Activated CD4-positive, alpha-beta T cell treated with anti-CD3 and anti-CD28 coated beads, Interleukin-2, amount 10 ng/mL, durations not matched to agents 7 days and 5 days (primary cell): ENCODE measurements around the gene CNTNAP2. TPM values are rescaled to one million over a fixed set of nuclear protein-coding genes. Genes with fewer than 3 reads are reported as not detected.
"Not testable (repeated sequence)": the region's sequence is repeated elsewhere in the genome, so short reads cannot be mapped to it uniquely, and the experiment has no call there.

ENCODE experiments used
- CTCF ChIA-PET: fragments of 350-600 bp; sonication (Branson Sonifier 250); formaldehyde crosslinking; loops from one replicate; lab custom pipeline; 2021; ENCODE audit warnings: antibody characterized with exemption; lab: Charles Lee
- POLR2A ChIA-PET: fragments of 350-600 bp; sonication (Branson Sonifier 250); formaldehyde crosslinking; loops from one replicate; lab custom pipeline; 2021; ENCODE audit warnings: antibody characterized with exemption; lab: Charles Lee
- DNase-seq: peaks from one replicate; pipeline ENCODE4 v3.0.0-alpha.2; 2020
- H3K27ac Mint-ChIP-seq: one replicate; pipeline ENCODE4 v1.8.0; 2021; ENCODE audit warnings: mild to moderate bottlenecking, moderate library complexity, mixed read lengths
- H3K27me3 Mint-ChIP-seq: one replicate; pipeline ENCODE4 v1.8.0; 2021; ENCODE audit warnings: mixed read lengths
- H3K36me3 Mint-ChIP-seq: one replicate; pipeline ENCODE4 v1.8.0; 2021; ENCODE audit warnings: low read depth, mixed read lengths
- H3K4me1 Mint-ChIP-seq: one replicate; pipeline ENCODE4 v1.8.0; 2021; ENCODE audit warnings: mixed read lengths
- H3K4me3 Mint-ChIP-seq: one replicate; pipeline ENCODE4 v1.8.0; 2021; ENCODE audit warnings: mild to moderate bottlenecking, moderate library complexity, mixed read lengths
- H3K9me3 Mint-ChIP-seq: one replicate; pipeline ENCODE4 v1.8.0; 2021; ENCODE audit warnings: mixed read lengths
- total RNA-seq, 2 experiments: library from RNA; stranded (reverse); gene quantifications; one replicate each; pipeline ENCODE4 v1.2.3, GENCODE V29; 2021

Gene CNTNAP2
- total RNA-seq, 2 experiments from 2014 or later = not detected

- no peak overlapping the region for H3K4me3 Mint-ChIP-seq
- H3K27ac Mint-ChIP-seq = no peak overlapping the region
- ChIA-PET CTCF (no interaction called here), POLR2A (no interaction called here)
- no peaks in the 10 kb centered on the region for H3K9me3 Mint-ChIP-seq
- no peaks in the 10 kb centered on the region for H3K27me3 Mint-ChIP-seq
- no peak for DNase-seq
- H3K36me3 Mint-ChIP-seq = no peaks in the 10 kb centered on the region
- peaks cover 3% of the 10 kb centered on the region for H3K4me1 Mint-ChIP-seq
These were observed 2183.0 kb downstream of the CNTNAP2 start for GRCh38 chr7:148299350-148300276.

GRCh38 chr7:148302436-148302835 is 2185.8 kb downstream of the CNTNAP2 start:
- H3K36me3 Mint-ChIP-seq, H3K4me1 Mint-ChIP-seq, H3K4me3 Mint-ChIP-seq, H3K27me3 Mint-ChIP-seq, POLR2A ChIA-PET, CTCF ChIA-PET, H3K9me3 Mint-ChIP-seq, H3K27ac Mint-ChIP-seq, DNase-seq: not testable (repeated sequence)

GRCh38 chr7:148303295-148304082 is 2186.9 kb downstream of the CNTNAP2 start:
- H3K27ac Mint-ChIP-seq = no peak overlapping the region
- CTCF ChIA-PET = no interaction called here
- no peaks in the 10 kb centered on the region for H3K9me3 Mint-ChIP-seq
- no peak for DNase-seq
- H3K27me3 Mint-ChIP-seq = no peaks in the 10 kb centered on the region
- H3K36me3 Mint-ChIP-seq = no peaks in the 10 kb centered on the region
- POLR2A ChIA-PET = no interaction called here
- H3K4me3 Mint-ChIP-seq = no peak overlapping the region
- peaks cover 5% of the 10 kb centered on the region for H3K4me1 Mint-ChIP-seq

- Mint-ChIP-seq H3K9me3 (no peaks in the 10 kb centered on the region), H3K4me3 (no peak overlapping the region), H3K27ac (no peak overlapping the region), H3K4me1 (peaks cover 5% of the 10 kb centered on the region), H3K36me3 (no peaks in the 10 kb centered on the region), H3K27me3 (no peaks in the 10 kb centered on the region)
- POLR2A ChIA-PET = no interaction called here
- CTCF ChIA-PET = interaction anchor here (1.5 kb wide), 1 partner anchor 41 kb away, joined by 3 read pairs; no protein-coding TSS in a partner anchor
- DNase-seq = no peak
These were observed 2187.4 kb downstream of the CNTNAP2 start for GRCh38 chr7:148304083-148304335.

- ChIA-PET POLR2A (no interaction called here), CTCF (interaction anchor here (1.5 kb wide), 1 partner anchor 42 kb away, joined by 3 read pairs; no protein-coding TSS in a partner anchor)
- Mint-ChIP-seq H3K27ac (no peak overlapping the region), H3K4me3 (no peak overlapping the region), H3K36me3 (no peaks in the 10 kb centered on the region), H3K4me1 (peaks cover 5% of the 10 kb centered on the region), H3K9me3 (no peaks in the 10 kb centered on the region), H3K27me3 (no peaks in the 10 kb centered on the region)
- DNase-seq = no peak
These were observed 2187.9 kb downstream of the CNTNAP2 start for GRCh38 chr7:148304456-148304855.

- DNase-seq = no peak
- Mint-ChIP-seq H3K36me3 (no peaks in the 10 kb centered on the region), H3K4me3 (no peak overlapping the region), H3K27me3 (no peaks in the 10 kb centered on the region), H3K9me3 (no peaks in the 10 kb centered on the region), H3K27ac (no peak overlapping the region), H3K4me1 (peaks cover 5% of the 10 kb centered on the region)
- CTCF ChIA-PET = interaction anchor here (0.8 kb wide), 1 partner anchor 9 kb away, joined by 3 read pairs; no protein-coding TSS in a partner anchor
- POLR2A ChIA-PET = no interaction called here
These were observed 2190.2 kb downstream of the CNTNAP2 start for GRCh38 chr7:148306759-148307158.

GRCh38 chr7:148318102-148318811 is 2201.7 kb downstream of the CNTNAP2 start:
- no peak overlapping the region for H3K4me3 Mint-ChIP-seq
- no peak for DNase-seq
- H3K9me3 Mint-ChIP-seq = no peaks in the 10 kb centered on the region
- ChIA-PET CTCF (no interaction called here), POLR2A (no interaction called here)
- no peaks in the 10 kb centered on the region for H3K27me3 Mint-ChIP-seq
- no peak overlapping the region for H3K27ac Mint-ChIP-seq
- H3K4me1 Mint-ChIP-seq = no peaks in the 10 kb centered on the region
- no peaks in the 10 kb centered on the region for H3K36me3 Mint-ChIP-seq

- no peak for DNase-seq
- Mint-ChIP-seq H3K27me3 (no peaks in the 10 kb centered on the region), H3K4me1 (no peaks in the 10 kb centered on the region), H3K9me3 (no peaks in the 10 kb centered on the region), H3K27ac (no peak overlapping the region), H3K4me3 (no peak overlapping the region), H3K36me3 (no peaks in the 10 kb centered on the region)
- ChIA-PET CTCF (no interaction called here), POLR2A (no interaction called here)
These were observed 2202.2 kb downstream of the CNTNAP2 start for GRCh38 chr7:148318838-148319237.

GRCh38 chr7:148319316-148319808 is 2202.8 kb downstream of the CNTNAP2 start:
- no peaks in the 10 kb centered on the region for H3K4me1 Mint-ChIP-seq
- CTCF ChIA-PET = no interaction called here
- no peaks in the 10 kb centered on the region for H3K9me3 Mint-ChIP-seq
- DNase-seq = no peak
- POLR2A ChIA-PET = no interaction called here
- H3K36me3 Mint-ChIP-seq = no peaks in the 10 kb centered on the region
- H3K27ac Mint-ChIP-seq = no peak overlapping the region
- no peak overlapping the region for H3K4me3 Mint-ChIP-seq
- no peaks in the 10 kb centered on the region for H3K27me3 Mint-ChIP-seq

GRCh38 chr7:148325208-148325607 is 2208.6 kb downstream of the CNTNAP2 start:
- POLR2A ChIA-PET = no interaction called here

GRCh38 chr7:148327379-148327778 is 2210.8 kb downstream of the CNTNAP2 start:
- no peak overlapping the region for H3K27ac Mint-ChIP-seq
- H3K9me3 Mint-ChIP-seq = peaks cover 17% of the 10 kb centered on the region
- H3K4me1 Mint-ChIP-seq = no peaks in the 10 kb centered on the region
- no peaks in the 10 kb centered on the region for H3K27me3 Mint-ChIP-seq
- ChIA-PET POLR2A (no interaction called here), CTCF (no interaction called here)
- H3K36me3 Mint-ChIP-seq = peaks cover 6% of the 10 kb centered on the region
- H3K4me3 Mint-ChIP-seq = no peak overlapping the region
- no peak for DNase-seq

More at GRCh38 chr7:148325208-148325607, 2208.6 kb downstream of the CNTNAP2 start:
- CTCF ChIA-PET = no interaction called here
- DNase-seq = no peak
- Mint-ChIP-seq H3K4me1 (no peaks in the 10 kb centered on the region), H3K27me3 (no peaks in the 10 kb centered on the region), H3K4me3 (no peak overlapping the region), H3K9me3 (peaks cover 4% of the 10 kb centered on the region), H3K27ac (no peak overlapping the region), H3K36me3 (no peaks in the 10 kb centered on the region)

- CTCF ChIA-PET = no interaction called here
- Mint-ChIP-seq H3K4me3 (no peak overlapping the region), H3K36me3 (peaks cover 6% of the 10 kb centered on the region), H3K9me3 (peaks cover 17% of the 10 kb centered on the region), H3K27me3 (no peaks in the 10 kb centered on the region), H3K27ac (no peak overlapping the region), H3K4me1 (no peaks in the 10 kb centered on the region)
- POLR2A ChIA-PET = no interaction called here
- DNase-seq = no peak
These were observed 2212.3 kb downstream of the CNTNAP2 start for GRCh38 chr7:148328906-148329305.
